Loucy (cell line): Measurements from ENCODE around the gene OPN3.

Source experiments
- H2AFZ ChIP-seq: fragments of 200-600 bp; sonication (generic); 2 replicates; pipeline ENCODE4 v1.6.0; 2016; ENCODE audit warnings: antibody characterized with exemption, mild to moderate bottlenecking, low read length, moderate library complexity
- H3F3A ChIP-seq: fragments of 200-600 bp; 2 replicates; pipeline ENCODE4 v1.6.0; 2016; ENCODE audit warnings: antibody characterized with exemption, low read depth, mild to moderate bottlenecking
- H3K27me3 ChIP-seq: fragments of 200-600 bp; sonication (generic); 2 replicates; pipeline ENCODE4 v1.6.1; 2014; ENCODE audit warnings: low read length, mild to moderate bottlenecking; ENCODE audit not compliant: insufficient read depth, poor library complexity, severe bottlenecking
- H3K36me3 ChIP-seq: fragments of 200-600 bp; sonication (generic); 2 replicates; pipeline ENCODE4 v1.6.1; 2016; ENCODE audit warnings: low read length; ENCODE audit not compliant: insufficient read depth
- H3K4me1 ChIP-seq: fragments of 200-600 bp; sonication (generic); 2 replicates; pipeline ENCODE4 v1.5.1; 2014; ENCODE audit warnings: low read length, mild to moderate bottlenecking; ENCODE audit not compliant: insufficient read depth, poor library complexity, severe bottlenecking
- H3K4me2 ChIP-seq: fragments of 200-600 bp; sonication (generic); 2 replicates; pipeline ENCODE4 v1.6.0; 2014; ENCODE audit warnings: antibody characterized with exemption, low read length, low read depth, mild to moderate bottlenecking; ENCODE audit not compliant: poor library complexity, severe bottlenecking
- H3K4me3 ChIP-seq: fragments of 200-600 bp; sonication (generic); 2 replicates; pipeline ENCODE4 v1.5.1; 2014; ENCODE audit warnings: low read length, mild to moderate bottlenecking, mixed read lengths; ENCODE audit not compliant: poor library complexity, severe bottlenecking
- H3K79me2 ChIP-seq: fragments of 200-600 bp; sonication (generic); 2 replicates; pipeline ENCODE4 v1.6.1; 2014; ENCODE audit warnings: low read length; ENCODE audit not compliant: insufficient read depth
- H3K9ac ChIP-seq: fragments of 200-600 bp; sonication (generic); 2 replicates; pipeline ENCODE4 v1.6.0; 2014; ENCODE audit warnings: mild to moderate bottlenecking, low read depth, low read length, moderate library complexity; ENCODE audit not compliant: poor library complexity, severe bottlenecking
- H3K9me2 ChIP-seq: fragments of 200-600 bp; sonication (generic); replicated peaks from 2 replicates; pipeline ENCODE4 v1.6.1; 2016; ENCODE audit warnings: low read depth, low read length, mixed read lengths
- H3K9me3 ChIP-seq: fragments of 200-600 bp; sonication (generic); 2 replicates; pipeline ENCODE4 v1.6.1; 2014; ENCODE audit warnings: mild to moderate bottlenecking, antibody characterized with exemption, low read length, low read depth; ENCODE audit not compliant: insufficient read depth
- H4K20me1 ChIP-seq: fragments of 200-600 bp; sonication (generic); 2 replicates; pipeline ENCODE4 v1.6.0; 2014; ENCODE audit warnings: antibody characterized with exemption, low read length, mild to moderate bottlenecking; ENCODE audit not compliant: insufficient read depth, poor library complexity, severe bottlenecking
- EZH2phosphoT487 ChIP-seq: fragments of 200-600 bp; IDR thresholded peaks from 2 replicates; pipeline ENCODE4 v1.6.1; 2018; ENCODE audit warnings: antibody characterized with exemption, mild to moderate bottlenecking, moderate library complexity, borderline replicate concordance
- TF ChIP-seq, protein P1 (sequence below): fragments of 200-600 bp; sonication (generic); conservative IDR thresholded peaks from 2 replicates; pipeline ENCODE4 v1.5.1; 2014; ENCODE audit warnings: mild to moderate bottlenecking, antibody characterized with exemption, low read length

The OPN3 gene

DNA sequence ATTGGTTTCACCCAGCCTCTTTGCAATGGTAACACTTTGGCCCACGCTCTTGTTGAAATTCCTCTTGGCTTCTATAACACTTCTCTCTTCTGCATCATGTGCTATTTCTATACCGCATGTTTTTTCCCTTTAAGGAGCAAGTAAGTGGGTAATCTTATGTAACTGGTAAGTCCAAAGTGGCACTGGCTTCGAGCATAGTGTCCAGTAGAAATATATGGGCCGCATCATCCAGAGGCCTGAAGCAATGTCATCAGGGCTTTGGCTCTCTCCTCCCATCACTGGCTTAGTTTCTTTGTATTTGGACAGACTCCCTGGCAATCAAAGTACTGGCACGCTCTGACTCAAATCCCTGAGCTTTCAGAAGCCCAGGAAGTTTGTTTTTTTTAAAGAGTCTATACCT lies 17.5 kb downstream of the OPN3 start:
- Histone ChIP-seq H3F3A (no peaks in the 10 kb centered on the region), H3K79me2 (no peaks in the 10 kb centered on the region), H4K20me1 (no peaks in the 10 kb centered on the region), H3K36me3 (no peaks in the 10 kb centered on the region), H3K9me3 (no peaks in the 10 kb centered on the region), H3K9ac (no peak overlapping the region), H3K4me1 (no peaks in the 10 kb centered on the region), H3K9me2 (no peaks in the 10 kb centered on the region), H2AFZ (no peak overlapping the region), H3K4me3 (no peak overlapping the region), H3K4me2 (no peak overlapping the region), H3K27me3 (no peaks in the 10 kb centered on the region)
- TF ChIP-seq, protein P1, sequence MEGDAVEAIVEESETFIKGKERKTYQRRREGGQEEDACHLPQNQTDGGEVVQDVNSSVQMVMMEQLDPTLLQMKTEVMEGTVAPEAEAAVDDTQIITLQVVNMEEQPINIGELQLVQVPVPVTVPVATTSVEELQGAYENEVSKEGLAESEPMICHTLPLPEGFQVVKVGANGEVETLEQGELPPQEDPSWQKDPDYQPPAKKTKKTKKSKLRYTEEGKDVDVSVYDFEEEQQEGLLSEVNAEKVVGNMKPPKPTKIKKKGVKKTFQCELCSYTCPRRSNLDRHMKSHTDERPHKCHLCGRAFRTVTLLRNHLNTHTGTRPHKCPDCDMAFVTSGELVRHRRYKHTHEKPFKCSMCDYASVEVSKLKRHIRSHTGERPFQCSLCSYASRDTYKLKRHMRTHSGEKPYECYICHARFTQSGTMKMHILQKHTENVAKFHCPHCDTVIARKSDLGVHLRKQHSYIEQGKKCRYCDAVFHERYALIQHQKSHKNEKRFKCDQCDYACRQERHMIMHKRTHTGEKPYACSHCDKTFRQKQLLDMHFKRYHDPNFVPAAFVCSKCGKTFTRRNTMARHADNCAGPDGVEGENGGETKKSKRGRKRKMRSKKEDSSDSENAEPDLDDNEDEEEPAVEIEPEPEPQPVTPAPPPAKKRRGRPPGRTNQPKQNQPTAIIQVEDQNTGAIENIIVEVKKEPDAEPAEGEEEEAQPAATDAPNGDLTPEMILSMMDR, result no peak
- TF ChIP-seq EZH2phosphoT487, result no peak

DNA sequence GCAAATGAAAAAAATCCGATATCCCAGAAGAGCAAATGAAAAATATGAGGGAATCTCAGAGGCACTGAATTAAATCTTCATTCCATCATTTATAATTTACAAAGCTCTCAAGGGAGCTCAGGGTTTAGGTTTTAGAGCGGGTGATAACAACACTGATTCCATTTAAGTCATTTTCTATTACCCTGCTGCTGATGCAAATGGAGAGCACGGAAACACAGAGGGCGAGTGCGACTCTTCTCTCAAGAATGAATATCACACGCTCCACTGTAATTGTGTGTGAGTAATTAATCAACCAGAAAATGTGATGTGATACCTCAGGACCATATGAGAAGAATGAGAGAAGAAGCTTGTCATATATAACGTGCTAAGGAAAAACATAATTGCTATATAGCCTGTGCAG lies 22.7 kb downstream of the OPN3 start:
- Histone ChIP-seq H3K4me1 (no peaks in the 10 kb centered on the region), H3K9me2 (no peaks in the 10 kb centered on the region), H2AFZ (no peak overlapping the region), H3F3A (no peaks in the 10 kb centered on the region), H3K4me2 (no peak overlapping the region), H3K9me3 (no peaks in the 10 kb centered on the region), H4K20me1 (no peaks in the 10 kb centered on the region), H3K4me3 (no peak overlapping the region), H3K9ac (no peak overlapping the region), H3K79me2 (no peaks in the 10 kb centered on the region), H3K27me3 (no peaks in the 10 kb centered on the region), H3K36me3 (no peaks in the 10 kb centered on the region)
- TF ChIP-seq, protein P1, result no peak
- no peak for TF ChIP-seq EZH2phosphoT487

DNA sequence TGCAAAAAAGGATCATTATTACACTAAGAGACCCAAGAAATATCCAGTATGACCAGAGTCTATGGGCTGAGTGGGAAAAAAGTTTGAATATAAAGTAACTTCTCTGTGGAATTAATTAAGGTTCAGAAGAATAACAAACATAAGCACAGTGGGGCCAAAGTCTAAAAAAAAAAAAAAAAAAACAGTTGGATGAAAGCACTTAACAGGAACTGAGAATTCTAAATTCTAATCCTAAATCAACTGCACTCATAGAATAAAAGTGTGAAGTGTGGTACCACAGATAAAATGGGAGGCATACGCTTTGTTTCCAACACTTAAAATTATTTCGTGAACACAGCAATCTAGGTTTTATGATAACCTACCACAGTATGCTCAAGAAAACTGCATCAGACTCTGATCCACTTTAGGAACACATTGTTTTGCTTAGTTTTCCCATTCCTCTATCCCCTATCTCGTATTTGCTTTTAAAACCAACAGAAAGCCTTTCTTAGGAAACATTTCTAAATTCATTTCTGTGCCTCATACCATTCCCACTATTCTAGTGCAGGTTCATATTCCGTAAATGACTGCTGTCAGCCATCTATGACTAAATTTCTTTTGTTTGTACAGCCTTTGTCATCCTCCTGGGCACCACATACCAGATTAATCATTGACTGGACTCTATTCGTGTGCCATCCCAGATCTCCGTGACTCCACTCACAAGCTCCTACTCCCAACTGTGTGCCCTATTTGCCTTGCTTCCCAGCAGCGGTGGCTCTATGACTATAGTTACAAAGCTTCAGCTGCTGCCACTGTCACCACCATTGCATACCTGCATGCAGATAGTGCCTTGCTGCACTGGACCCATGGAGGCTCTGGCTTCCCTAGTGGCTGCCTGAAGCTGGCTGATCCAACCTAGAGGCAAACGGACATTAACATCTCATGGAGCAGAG lies 24.9 kb downstream of the OPN3 start:
- Histone ChIP-seq H3K27me3 (no peaks in the 10 kb centered on the region), H3K9me3 (no peaks in the 10 kb centered on the region), H3K4me1 (no peaks in the 10 kb centered on the region), H2AFZ (no peak overlapping the region), H3K36me3 (no peaks in the 10 kb centered on the region), H4K20me1 (no peaks in the 10 kb centered on the region), H3K79me2 (no peaks in the 10 kb centered on the region), H3K9ac (no peak overlapping the region), H3K9me2 (no peaks in the 10 kb centered on the region), H3F3A (no peaks in the 10 kb centered on the region), H3K4me3 (no peak overlapping the region), H3K4me2 (no peak overlapping the region)
- TF ChIP-seq EZH2phosphoT487, result no peak
- TF ChIP-seq, protein P1, result no peak
